AG09309 (cell line): ENCODE data around the gene CMTM5.

ENCODE experiments used
- DNase-seq: peaks from one replicate; pipeline ENCODE4 v3.0.0-alpha.2; 2010; ENCODE audit warnings: low read depth
- H3K4me3 ChIP-seq: 2 replicates; pipeline ENCODE4 v1.5.1; 2011; ENCODE audit warnings: mild to moderate bottlenecking, low read depth, low read length, moderate library complexity; ENCODE audit not compliant: control insufficient read depth
- CTCF ChIP-seq: IDR thresholded peaks from 2 replicates; pipeline ENCODE4 v1.5.1; 2011; ENCODE audit warnings: mild to moderate bottlenecking, low read depth, low read length, inconsistent platforms; ENCODE audit not compliant: insufficient read depth, control insufficient read depth; ENCODE audit errors: missing control alignments

Gene CMTM5

GRCh38 chr14:23403908-23404307 is 27.1 kb downstream of the CMTM5 start:
- H3K4me3 ChIP-seq: no peak overlapping the region
- no peak for DNase-seq
- no peak for TF ChIP-seq CTCF

- DNase-seq: no peak
- TF ChIP-seq CTCF: no peak
- no peak overlapping the region for H3K4me3 ChIP-seq
Observed at GRCh38 chr14:23404331-23404900, 27.6 kb downstream of the CMTM5 start.

- TF ChIP-seq CTCF: no peak
- no peak for DNase-seq
- H3K4me3 ChIP-seq: no peak overlapping the region
Observed at GRCh38 chr14:23405096-23405495, 28.2 kb downstream of the CMTM5 start.

GRCh38 chr14:23405516-23406025 is 28.7 kb downstream of the CMTM5 start:
- no peak for DNase-seq
- no peak for TF ChIP-seq CTCF
- no peak overlapping the region for H3K4me3 ChIP-seq

DNA sequence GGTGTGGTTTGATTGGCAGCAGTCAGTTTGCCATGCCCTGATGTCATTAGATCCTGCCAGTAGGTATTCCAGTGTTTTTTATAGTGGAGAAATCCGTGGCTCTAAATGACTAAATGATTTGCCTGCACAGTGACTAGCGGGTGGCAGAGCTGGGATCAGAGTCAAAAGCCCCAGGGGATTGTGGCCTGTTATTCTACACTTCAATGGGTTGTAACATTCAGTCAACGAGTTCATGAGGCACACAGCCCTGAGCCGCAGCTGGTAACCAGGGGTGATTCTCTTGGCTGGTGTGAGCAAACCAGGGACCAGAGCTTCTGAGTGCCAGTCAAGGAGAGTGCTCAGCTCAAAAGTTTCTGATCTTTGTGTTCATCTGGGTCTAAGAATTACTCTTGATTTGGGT is 29.4 kb downstream of the CMTM5 start:
- DNase-seq: no peak

GRCh38 chr14:23406725-23407355 is 30.0 kb downstream of the CMTM5 start:
- no peak for TF ChIP-seq CTCF
- no peak for DNase-seq
- no peak overlapping the region for H3K4me3 ChIP-seq

More for the DNA sequence above, 29.4 kb downstream of the CMTM5 start:
- TF ChIP-seq CTCF: no peak
- no peak overlapping the region for H3K4me3 ChIP-seq
